ENCODE results near the gene MRPL17.
"Not testable (repeated sequence)": the region's sequence is repeated elsewhere in the genome, so short reads cannot be mapped to it uniquely, and the experiment has no call there.

MRPL17 gene

DNA sequence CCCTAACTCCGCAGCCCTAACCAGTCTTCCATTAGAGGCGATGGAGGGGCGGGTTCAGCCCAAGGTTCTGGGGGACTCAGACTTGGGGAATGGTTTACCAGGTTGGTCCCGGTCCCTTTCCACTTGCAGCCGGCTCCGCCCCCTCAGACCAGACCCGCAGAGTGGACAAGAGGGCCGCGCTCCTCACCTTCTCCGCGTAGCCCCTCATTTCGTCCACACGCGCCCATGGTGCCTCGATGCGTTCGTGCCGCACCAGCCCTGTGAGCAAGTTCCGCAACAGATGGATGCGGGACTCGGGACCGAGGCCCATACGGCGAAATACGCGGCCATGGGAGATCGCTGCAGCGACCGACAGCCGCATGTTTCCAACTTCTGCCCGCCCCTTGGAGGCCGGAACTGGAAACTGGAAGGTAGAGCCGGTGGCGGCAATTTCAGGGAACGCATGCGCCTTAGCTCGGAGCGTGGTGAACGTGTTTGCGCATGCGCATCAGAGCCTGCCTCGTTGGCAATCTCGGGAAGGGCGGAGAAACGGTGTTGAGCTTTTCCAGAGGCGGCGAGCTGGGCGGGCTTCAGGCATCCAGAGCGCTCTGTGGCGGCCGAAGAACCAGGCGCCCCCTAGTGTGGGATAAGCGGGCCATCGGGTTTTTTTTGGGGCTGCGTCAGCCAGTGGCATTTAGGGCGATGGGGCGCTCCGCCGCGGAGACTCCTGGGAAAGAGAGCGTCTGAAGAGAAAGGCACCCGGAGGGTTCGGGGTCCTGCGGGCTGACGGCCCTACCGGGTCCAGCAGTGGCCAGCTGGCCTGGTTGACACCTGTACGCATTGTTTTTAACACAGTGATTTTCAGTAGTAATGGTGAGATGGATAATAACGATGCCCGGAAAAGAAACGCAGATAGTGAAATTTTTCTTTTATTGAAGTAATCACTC is at the start of gene MRPL17:
TSS of gene MRPL17 (minus strand) at position 405 of the 926 bp plus-strand sequence. CDS start at position 361, 44 bp downstream.
- peak; percentile 91 for DNase-seq (ENCODE audit: low read depth)

DNA sequence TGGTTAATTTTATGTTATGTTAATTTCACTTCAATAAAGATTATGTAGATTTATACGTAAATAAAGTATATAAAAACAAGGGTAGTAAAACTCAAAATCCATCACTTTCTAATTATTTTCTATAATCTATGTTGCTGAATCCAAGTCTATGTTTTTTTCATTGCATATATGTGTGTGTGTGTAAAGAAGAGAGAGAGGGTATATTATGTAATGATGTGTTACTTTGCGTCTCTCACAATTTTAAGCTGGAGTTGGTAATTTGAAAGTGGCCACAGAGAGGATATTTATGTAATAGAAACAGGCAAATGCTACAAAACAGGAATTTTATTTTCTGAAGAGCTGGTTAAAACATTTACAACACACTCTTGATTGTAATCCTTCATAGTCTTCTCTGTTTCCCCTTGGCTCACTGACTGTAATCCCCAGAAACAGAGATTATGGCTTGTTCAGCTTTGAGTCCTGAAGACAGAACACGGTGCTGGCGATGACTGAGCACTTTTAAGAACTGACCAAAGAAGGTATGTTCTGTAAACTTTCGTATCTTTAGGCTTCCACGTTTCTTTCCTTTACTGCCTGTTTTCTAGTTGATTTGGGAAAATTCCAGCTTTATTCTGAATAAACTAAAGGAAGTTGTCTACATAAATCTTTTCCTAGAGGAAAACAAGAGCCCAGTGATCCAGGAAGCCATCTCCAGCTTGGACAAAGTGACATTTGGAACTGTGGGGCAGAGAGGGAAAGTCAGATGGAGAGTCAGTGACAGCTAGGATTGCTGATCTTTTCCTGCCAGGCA is 45.0 kb upstream of the MRPL17 start:
- no peak for DNase-seq (ENCODE audit: low read depth)

DNA sequence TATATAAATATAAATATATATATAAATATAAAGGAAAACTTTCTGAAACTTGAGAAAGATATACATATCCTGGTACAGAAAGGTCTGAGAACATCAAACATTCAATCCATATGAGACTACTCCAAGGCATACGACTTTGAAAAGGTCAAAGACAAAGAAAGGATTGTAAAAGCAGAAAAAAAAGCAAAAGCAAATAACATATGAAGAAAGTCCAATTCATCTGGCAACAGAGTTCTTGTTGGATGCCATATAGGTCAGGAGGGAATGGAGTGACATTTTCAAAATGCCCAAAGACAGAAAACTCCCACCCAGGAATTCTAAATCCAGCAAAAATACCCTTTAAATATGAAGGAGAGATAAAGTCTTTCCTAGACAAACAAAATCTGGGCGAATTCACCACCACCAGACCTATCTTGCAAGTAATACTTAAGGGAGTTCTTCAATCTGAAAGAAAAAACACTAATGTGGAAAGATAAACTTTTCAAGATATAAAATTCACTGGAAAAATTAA is 42.3 kb upstream of the MRPL17 start:
- no peak for DNase-seq (ENCODE audit: low read depth)

GRCh38 chr11:6724013-6724412 is 40.9 kb upstream of the MRPL17 start:
- no peak for DNase-seq (ENCODE audit: low read depth)

DNA sequence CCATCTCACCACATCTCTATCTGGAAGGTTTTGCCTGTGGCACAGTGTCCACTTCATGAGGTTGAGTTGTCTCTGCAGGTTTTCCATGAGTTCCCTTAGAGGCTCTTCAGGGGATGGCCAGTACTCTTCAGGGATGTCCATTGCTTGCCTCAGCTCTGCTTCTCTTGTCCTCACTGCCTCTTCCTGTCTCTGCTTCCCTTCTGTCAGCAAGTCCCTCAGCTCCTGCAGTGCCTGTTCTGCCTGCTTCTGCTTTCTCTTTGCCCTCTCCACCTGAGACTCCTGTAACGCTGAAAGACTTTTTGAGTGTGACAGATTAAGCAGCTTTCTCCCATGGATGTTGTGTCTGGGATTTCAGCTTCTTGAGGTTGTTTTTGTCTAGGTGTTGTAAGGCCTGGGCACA is 38.2 kb upstream of the MRPL17 start:
- DNase-seq (ENCODE audit: low read depth), result no peak

- no peak for DNase-seq (ENCODE audit: low read depth)
Measured at GRCh38 chr11:6719576-6719975, 36.4 kb upstream of the MRPL17 start.

DNA sequence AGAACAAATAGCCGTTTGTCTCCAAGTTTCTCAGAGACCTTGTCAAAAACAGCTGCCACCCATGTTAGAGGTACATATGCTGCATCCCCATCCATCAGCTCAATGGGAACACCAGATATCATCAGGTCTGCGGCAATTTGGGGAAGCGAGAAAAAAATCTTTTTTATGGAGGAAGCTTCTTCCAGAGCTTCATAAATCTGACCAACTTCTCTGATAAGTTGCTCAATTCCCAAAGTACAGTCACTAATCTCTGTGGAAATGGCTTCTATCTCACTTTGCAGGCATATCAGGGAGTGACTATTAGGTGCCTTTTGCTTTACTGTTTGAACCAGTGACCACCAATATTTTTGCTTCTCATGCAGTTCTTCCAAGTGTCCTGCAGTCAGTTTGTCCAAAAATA is 34.3 kb upstream of the MRPL17 start:
- no peak for DNase-seq (ENCODE audit: low read depth)

GRCh38 chr11:6711552-6711951 is 28.4 kb upstream of the MRPL17 start:
- not testable (repeated sequence) for DNase-seq (ENCODE audit: low read depth)

- no peak for DNase-seq (ENCODE audit: low read depth)
Measured at GRCh38 chr11:6708876-6709275, 25.7 kb upstream of the MRPL17 start.

DNA sequence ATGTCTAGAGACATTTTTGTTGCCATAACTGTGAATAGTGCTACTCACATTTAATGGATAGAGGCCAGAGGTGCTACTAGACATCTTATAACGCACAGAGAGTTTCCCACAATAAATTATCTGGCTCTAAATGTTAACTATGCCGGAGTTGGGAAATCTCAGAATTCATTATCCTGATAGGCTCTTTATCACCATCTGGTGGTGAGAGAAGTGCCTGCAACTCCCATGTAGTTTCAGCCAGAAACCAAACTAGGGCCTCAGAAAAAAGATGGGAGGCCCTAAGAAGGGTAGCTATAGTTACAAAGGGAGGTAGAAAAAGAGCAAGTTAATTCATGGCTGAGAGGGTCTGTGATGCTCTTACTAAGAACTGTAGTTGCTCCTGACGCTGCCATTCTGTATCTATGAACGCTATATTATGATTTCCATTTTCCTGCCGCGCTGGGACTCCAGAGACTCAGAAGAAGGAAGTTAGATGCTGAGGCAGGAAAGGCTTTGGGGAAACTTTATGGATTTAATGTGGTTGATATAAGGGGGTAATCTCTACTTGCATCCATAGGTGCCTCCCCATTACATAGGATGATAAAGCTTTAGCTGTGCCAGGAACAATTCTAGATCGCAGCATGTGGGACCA is 22.9 kb upstream of the MRPL17 start:
- DNase-seq (ENCODE audit: low read depth), result no peak

- no peak for DNase-seq (ENCODE audit: low read depth)
Measured at GRCh38 chr11:6703247-6704063, 20.3 kb upstream of the MRPL17 start.

GRCh38 chr11:6701955-6702354 is 18.8 kb upstream of the MRPL17 start:
- DNase-seq (ENCODE audit: low read depth), result not testable (repeated sequence)

DNA sequence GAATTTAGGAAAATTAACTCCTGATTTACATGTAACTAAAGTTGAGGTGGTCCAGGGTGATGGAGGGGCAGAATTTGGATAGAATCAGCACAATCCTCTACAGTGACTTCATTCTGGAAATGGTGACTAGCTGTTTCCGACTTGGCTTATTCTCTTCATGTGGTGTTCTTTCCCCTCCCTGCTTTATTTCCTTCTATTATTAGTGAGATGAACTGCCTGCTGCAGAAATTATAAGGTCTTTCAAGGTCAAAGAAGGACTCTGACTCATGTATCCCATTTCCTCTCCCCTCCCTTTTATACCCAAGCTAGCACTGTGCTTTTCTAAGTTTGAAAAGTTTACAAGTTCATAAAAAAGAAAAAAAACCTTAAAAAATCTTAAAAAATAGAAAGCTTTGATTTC is 12.2 kb upstream of the MRPL17 start:
- DNase-seq (ENCODE audit: low read depth), result no peak

- no peak for DNase-seq (ENCODE audit: low read depth)
Measured at GRCh38 chr11:6694229-6694535, 11.0 kb upstream of the MRPL17 start.

DNA sequence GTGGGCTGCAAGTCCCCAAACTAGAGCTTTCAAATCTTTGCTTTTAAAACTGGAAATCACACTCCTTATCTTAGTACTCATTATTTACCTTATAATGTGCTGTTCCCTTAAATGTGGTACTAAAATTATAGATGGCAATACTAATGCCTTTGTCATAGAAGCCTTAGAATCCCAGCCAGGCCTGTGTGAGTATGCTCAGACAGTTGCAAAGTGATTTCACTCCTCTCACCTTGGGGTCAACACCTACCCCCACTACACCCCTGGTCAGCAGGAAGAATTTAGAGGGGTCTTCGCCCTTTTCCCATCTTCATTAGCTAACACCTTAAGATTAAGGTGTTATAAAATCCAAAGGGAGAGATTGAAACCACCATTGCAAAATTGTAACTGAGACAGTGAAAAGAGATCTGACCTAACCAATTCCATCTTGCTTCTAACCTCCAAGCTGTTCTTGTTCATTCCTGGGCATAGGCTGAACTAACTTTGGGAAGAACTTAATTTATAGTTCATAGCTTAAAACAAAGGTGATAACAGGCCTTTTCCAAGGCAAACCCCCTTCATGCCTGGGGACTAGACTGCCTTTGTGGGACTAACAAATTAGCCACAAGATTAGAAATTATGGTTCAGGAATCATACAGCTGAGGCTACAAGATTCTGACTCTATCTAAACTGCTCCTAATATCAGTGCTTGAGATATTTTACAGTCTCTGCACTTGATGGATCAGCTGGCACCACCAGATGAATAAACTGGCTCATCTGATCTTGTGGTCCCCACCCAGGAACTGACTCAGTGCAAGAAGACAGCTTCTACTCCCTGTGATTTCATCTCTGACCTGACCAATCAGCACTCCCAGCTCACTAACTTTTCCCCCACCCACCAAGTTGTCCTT is 10.4 kb upstream of the MRPL17 start:
- DNase-seq (ENCODE audit: low read depth), result no peak

DNA sequence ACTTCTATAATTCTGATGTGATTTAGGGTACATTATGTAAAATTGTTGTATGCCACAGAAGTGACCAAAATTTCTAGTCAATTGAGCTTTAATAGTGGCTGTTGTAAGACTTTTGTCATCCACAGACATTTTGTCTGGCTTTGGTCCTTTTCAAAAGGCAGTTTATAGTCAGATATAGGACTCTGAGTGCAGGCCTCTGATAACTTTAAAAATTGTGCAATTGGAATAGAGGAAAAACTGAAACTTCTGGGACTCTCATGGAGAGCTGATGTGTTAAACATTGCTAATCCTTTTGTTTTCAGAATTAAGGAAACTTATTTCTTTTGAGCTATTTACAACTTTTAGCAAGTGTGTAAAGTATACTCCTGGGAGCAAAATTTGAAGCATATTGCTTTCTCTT is 9.0 kb upstream of the MRPL17 start:
- DNase-seq (ENCODE audit: low read depth), result no peak

DNA sequence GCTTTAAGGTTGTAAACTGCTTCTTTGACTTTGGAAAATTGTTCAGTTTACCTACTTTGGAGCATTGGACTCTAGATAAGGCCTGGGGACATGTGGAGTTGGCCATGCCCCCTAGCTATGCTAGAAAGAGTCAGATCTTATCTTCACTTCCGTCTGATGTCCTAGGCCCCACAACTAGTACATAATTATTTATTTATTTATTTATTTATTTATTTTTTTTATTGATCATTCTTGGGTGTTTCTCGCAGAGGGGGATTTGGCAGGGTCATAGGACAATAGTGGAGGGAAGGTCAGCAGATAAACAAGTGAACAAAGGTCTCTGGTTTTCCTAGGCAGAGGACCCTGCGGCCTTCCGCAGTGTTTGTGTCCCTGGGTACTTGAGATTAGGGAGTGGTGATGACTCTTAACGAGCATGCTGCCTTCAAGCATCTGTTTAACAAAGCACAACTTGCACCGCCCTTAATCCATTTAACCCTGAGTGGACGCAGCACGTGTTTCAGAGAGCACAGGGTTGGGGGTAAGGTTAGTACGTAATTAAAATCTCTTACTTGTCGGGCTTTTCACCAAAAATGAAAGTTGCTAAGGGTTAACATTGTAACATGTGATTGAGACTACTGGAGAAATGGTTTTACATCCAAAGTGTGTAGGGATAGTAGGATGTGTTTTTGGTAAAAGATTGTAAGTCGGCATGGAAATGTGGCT is 7.4 kb upstream of the MRPL17 start:
- not testable (repeated sequence) for DNase-seq (ENCODE audit: low read depth)

GRCh38 chr11:6687876-6688275 is 4.7 kb upstream of the MRPL17 start:
- no peak for DNase-seq (ENCODE audit: low read depth)

GRCh38 chr11:6686006-6686405 is 2.9 kb upstream of the MRPL17 start:
- no peak for DNase-seq (ENCODE audit: low read depth)

DNA sequence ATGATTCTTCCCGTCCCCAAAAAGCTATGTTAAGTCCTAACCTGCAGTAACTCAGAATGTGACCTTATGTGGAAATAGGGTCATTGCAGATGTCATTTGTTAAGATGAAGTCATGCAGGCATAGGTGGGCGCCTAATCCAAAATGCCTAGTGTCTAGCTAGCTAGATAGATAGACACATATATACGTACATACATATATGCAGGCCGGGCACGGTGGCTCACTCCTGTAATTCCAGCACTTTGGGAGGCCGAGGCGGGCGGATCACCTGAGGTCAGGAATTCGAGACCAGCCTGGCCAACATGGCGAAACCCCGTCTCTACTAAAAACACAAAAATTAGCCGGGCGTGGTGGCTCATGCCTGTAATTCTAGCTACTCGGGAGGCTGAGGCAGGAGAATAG is 928 bp upstream of the MRPL17 start:
- not testable (repeated sequence) for DNase-seq (ENCODE audit: low read depth)
